K562 (cell line): ENCODE data around the gene IRX2.

Experiments
- EGR1 ChIP-seq: fragments of 450-650 bp; conservative IDR thresholded peaks from 2 replicates; pipeline ENCODE4 v1.6.1; 2017; ENCODE audit warnings: mild to moderate bottlenecking
- FOXA1 ChIP-seq: fragments of 450-650 bp; IDR thresholded peaks from 2 replicates; pipeline ENCODE4 v1.6.1; 2016; ENCODE audit warnings: mild to moderate bottlenecking, borderline replicate concordance
- HSF4 ChIP-seq: fragments of 250-450 bp; sonication (Bioruptor Pico); IDR thresholded peaks from 2 replicates; pipeline ENCODE4 v2.1.2; 2022; ENCODE audit warnings: mild to moderate bottlenecking, moderate library complexity, borderline replicate concordance
- SRSF7 ChIP-seq: fragments of 200-400 bp; formaldehyde crosslinking; optimal IDR thresholded peaks from 2 replicates; pipeline ENCODE3; 2017; ENCODE audit warnings: mild to moderate bottlenecking, low read depth, low read length

DNA sequence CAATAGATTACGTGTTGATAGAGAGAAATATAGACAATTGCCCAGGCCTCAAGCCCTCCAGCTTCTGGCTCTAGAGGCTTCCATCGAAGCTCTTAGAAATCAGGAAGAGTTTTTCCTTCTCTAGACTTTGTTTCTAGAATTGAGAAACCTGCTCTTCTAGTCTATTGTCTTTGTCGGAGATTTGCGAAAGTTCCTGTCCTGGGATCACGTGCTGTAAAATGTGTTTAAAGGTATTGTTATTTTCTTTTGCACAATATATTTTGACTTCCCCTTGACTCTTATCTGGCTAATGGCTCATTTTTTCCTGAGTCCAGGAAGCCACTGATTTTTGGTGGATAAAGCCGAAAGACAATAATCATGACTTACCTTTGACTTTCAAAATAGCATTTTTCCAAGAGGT is 32.1 kb downstream of the IRX2 start:
- TF ChIP-seq FOXA1 (no peak), SRSF7 (no peak), HSF4 (CRISPR knock-in tag) (no peak), EGR1 (no peak)
